ENCODE measurements around the gene ZNF316.
"Not testable (repeated sequence)": the region's sequence is repeated elsewhere in the genome, so short reads cannot be mapped to it uniquely, and the experiment has no call there.

The ZNF316 gene

DNA sequence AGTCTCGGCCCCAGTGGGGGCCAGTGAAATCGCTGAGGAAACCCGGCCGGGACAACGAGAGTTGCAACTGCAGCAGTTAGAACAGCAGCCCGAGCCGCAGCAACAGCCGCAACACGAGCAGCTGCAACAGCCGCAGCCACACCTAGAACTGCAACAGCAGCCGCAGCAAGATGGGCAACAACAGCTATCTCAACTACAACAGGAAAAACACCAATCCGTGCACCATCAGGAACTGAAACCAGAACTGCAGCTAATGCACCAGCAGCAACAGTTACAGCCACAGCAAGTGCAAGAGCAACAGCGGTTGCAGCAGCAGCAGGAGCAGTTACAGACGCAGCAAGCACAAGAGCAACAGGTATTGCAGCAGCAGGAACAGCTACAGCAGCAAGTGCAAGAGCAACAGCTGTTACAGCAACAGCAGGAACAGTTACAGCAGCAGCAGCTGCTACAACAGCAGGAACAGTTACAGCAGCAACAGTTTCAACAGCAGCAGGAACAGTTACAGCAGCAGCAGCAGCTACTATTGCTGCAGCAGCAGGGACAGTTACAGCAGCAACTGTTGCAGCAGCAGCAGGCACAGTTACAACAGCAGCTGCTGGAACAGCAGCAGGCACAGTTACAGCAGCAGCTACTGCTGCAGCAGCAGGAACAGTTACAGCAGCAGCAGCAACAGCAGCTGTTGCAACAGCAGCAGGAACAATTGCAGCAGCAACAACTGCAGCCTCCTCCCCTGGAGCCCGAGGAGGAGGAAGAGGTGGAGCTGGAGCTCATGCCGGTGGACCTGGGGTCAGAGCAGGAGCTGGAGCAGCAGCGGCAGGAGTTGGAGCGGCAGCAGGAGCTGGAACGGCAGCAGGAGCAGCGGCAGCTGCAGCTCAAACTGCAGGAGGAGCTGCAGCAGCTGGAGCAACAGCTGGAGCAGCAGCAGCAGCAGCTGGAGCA lies 15.7 kb upstream of the ZNF316 start:
- no peak for DNase-seq (ENCODE audit: low spot score)

DNA sequence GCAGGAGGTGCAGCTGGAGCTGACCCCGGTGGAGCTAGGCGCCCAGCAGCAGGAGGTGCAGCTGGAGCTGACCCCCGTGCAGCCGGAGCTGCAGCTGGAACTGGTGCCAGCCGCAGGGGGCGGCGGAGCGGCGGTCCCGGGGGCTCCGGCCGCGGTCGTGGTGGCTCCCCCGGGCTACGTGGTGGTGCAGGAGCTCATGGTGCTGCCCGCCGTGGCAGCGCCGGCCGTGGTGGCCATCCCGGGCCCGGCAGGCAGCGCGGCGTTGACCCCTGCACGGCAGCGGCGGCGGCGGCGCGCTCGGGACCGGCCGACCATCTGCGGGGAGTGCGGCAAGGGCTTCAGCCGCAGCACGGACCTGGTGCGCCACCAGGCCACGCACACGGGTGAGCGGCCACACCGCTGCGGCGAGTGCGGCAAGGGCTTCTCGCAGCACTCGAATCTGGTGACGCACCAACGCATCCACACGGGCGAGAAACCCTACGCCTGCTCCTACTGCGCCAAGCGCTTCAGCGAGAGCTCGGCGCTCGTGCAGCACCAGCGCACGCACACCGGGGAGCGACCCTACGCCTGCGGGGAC lies 14.9 kb upstream of the ZNF316 start:
- DNase-seq (ENCODE audit: low spot score) = no peak

DNA sequence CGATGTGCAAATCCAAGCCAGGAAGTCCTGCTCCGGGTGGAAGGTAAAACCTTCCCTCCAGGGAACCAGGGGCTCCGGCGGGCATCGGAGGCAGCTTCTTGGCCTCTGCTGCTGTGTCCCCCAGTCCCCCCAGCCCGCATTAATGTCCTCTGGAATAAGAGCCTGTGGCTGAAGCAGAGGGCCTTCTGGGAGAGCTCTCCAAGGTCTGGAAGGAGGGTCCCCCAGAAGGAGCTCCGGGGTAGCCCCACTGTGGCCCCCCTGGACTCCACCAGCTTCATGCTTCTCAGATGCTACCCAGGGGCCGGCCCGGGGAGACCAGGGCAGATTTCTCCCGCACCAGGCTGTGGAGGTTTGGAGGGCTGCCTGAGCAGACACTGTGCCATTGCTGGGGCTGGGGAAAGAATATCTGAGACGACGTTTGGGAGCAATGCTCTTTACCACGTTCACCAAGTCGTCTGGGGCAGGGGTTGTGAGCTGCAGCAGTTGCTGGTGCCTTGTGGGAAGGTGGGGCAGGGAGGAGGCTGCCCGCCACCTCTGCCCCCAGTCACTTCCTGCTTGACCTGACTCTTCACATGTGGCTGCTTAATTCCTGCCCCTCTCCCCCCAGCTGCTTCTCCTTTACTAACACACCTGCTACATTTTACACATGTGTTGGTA lies 13.4 kb upstream of the ZNF316 start:
- no peak for DNase-seq (ENCODE audit: low spot score)

DNA sequence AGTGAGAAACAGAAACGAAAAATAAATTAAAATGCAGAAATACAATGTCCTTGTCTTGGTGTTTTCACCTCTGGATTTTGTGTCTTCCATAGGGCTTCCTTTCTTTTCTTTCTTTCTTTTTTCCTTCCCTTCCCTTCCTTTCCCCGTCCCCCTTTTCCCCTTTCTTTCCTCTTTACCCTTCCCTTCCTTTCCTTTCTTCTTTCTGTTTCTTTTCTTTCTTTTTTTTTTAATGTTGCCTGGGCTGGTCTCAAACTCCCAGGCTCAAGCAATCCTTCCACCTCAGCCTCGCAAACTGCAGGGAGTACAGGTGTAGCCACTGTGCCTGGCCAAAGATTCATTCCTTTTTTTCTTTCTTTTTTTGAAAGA lies 12.9 kb upstream of the ZNF316 start:
- no peak for DNase-seq (ENCODE audit: low spot score)

DNA sequence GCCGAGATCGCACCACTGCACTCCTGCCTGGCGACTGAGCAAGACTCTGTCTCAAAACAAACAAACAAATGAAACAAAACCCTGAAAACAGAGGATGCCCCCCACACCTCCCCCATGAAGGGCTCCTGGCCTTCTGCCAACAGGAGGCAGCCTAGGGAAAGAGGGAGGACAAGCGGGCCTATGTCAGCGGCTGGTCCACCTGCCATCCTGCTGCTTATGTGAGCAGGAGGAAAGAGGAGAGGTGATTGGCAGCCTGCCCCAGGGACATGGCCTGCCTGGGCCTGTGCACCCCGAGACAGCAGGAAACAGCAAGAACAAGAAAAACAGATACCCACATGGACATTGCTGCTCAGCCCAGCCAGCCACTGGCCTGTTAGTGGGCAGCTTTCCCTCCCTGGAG lies 9.1 kb upstream of the ZNF316 start:
- no peak for DNase-seq (ENCODE audit: low spot score)

DNA sequence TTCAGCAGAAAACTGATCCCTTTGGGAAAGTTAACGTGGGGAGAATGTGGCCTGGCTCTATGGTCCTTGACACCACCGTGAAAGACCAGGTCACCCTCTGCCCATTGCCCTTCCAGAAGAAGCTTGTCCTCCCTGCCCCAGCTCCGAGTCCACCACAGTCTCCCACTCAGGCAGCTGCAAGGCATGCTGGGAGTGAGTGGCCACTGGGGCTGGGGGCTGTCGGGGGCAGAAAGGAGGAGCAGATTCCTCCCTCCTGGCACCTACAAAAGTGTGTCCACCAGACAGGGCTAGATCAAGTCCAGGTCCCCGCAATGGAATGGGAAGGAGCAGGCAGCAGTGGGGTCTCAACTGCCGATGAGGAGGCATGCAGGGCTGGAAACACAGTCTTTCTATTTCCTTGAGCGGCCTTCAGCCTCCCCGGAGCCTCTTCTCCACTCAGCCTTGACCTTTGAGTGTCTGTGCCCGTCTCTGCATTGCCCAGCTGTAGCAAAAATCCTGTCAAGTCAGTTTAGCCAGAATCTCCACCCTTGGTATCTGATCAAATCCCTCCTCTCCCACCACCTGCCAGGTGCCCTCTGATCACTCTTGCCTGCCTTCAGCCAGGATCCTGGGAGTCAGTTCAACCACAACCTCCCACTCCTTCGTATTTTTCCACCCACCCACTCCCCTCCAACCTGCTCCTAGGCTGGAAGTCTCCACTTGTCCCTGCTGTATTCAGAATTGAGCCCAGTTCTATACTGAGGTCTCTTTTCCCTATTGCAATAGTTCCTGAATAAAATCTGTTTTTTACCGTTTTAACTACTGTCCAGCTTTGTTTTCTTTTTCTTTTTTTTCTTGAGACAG lies 6.9 kb upstream of the ZNF316 start:
- DNase-seq (ENCODE audit: low spot score) = no peak

DNA sequence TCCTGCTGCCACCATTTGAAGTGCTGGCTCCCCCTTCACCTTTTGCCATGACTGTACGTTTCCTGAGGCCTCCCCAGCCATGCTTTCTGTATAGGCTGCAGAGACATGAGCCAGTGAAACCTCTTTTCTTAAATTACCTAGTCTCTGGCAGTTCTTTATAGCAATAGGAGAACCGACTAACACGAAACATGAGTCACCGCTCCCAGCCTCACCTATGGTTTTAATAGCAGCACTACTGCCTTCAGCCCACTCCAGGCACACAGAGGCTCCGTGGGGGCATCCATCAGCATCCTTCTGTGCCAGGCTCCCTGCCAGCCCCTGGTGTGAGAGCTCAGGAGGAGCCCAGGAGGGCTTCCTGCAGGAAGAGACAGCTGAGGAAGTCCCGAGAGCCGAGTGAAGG lies 5.5 kb upstream of the ZNF316 start:
- DNase-seq (ENCODE audit: low spot score) = no peak

DNA sequence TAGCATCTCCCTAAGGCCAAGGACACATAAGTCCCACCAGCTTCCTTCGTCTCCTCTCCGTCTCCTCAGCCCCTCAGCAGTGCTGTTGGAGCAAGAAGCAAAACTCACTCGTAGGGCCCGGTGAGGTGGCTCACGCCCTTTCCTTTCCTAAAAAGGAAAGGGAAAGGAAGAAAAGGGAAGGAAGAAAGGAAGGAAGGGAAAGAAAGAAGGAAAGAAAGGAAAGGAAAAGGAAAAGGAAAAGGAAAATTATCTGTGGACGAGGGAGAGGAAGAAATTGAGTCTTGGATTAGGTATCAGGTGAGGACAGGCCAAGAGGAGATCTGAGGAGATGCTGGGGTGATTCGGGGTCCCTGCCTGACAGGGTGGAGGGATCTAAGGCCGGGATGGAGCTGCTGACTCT lies 3.1 kb upstream of the ZNF316 start:
- DNase-seq (ENCODE audit: low spot score) = no peak

DNA sequence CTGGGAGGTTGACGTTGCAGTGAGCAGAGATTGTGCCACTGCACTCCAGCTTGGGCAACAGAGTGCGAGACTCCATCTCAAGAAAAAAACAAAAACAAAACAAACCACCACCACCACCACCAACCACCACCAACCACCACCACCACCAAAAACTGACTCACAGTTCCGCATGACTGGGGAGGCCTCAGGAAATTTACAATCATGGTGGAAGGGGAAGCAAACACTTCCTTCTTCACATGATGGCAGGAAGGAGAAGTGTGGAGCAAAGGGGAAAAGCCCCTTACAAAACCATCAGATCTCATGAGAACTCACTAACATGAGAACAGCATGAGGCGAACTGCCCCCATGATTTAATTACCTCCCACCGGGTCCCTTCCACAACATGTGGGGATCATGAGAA lies 2.1 kb upstream of the ZNF316 start:
- not testable (repeated sequence) for DNase-seq (ENCODE audit: low spot score)

DNA sequence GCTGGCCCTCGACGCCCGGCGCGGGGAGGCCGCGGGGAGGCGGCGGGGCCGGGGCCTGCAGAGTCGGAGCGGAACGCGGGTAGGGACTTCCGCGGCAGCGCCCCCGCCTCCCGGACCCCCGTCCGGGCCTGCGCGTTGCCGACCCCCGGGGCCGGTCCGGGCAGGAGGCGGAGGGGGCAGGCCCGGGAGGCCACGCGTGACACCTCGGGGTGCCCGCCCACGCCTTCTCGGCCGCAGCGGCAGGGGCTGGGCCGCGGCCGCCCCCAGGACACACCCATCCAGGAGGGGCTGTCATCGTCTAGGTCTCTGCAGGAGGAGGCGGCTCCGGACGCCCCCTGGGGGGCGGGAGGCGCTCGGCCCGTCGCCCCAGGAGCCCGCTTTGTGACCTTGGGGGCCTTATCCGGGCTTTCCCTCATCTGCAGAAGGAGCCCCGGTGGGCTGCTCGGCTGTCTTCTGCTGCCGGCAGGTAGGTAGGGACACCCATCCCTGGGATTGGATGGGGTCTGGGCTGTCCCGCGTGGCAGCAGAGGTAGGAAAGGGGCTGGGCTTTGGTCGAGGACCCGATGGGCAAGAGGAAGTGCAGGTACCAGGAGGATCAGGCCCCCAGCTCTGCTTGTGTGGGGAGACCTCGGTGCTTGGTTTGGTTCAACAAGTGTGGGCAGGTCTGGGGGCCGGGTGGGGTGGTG lies 569 bp downstream of the ZNF316 start:
- no peak for DNase-seq (ENCODE audit: low spot score)

DNA sequence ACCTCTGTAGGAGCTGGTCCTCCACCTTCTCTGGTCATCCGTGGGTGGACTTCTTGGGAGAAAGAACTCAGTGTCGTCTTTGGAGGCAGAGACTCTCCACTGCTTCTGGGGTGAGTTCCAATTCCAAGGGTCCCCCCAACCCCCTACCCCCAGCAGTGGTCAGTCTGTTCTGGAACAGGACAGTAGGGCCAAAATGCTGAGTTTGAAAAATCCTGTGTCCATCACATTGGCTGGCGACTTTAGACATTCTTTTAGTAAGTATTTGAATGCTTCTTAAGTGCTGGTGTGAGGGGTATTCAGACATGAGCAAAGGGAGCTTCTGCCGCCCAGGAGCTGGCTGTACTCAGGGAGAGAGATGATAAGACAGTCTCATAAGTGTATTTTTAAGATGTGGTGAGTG lies 1.9 kb downstream of the ZNF316 start:
- DNase-seq (ENCODE audit: low spot score) = no peak

DNA sequence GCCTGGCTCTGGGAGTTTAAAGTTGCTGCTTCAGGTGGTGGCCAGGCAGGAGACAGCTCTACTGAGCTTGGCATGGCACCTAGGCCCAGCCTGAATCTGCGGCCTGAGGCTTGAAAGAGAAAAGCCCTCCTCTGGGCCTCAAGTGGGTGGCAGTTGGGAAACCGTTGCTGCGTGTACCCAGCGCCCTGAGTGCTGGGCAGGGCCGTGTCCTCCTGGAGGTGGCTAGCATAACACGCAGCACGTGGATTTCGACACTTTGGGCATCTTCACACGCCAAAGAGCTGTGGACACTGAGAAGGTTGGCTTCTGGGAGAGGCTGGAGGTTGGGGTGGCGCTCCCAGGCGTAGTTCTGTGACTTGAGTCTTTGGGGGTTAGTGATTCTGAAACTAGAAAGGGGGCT lies 2.5 kb downstream of the ZNF316 start:
- no peak for DNase-seq (ENCODE audit: low spot score)

DNA sequence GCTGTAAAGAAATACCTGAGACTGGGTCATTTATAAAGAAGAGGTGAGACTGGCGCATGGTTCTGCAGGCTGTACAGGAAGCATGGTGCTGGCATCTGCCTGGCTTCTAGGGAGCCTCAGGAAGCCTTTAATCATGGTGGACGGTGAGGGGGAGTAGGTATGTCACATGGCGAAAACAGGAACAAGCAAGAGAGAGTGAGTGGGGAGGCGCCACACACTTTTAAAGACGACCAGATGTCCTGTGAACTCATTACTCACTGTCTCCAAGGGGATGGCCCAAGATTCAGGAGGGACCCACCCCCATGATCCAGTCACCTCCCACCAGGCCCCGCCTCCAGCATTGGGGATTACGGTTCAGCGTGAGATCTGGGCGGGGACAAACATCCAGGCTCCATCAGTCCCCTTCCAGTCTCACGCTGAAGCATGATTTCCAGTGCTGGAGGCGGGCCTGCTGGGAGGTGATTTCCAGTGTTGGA lies 3.2 kb downstream of the ZNF316 start:
- peak; percentile 9 for DNase-seq (ENCODE audit: low spot score)

DNA sequence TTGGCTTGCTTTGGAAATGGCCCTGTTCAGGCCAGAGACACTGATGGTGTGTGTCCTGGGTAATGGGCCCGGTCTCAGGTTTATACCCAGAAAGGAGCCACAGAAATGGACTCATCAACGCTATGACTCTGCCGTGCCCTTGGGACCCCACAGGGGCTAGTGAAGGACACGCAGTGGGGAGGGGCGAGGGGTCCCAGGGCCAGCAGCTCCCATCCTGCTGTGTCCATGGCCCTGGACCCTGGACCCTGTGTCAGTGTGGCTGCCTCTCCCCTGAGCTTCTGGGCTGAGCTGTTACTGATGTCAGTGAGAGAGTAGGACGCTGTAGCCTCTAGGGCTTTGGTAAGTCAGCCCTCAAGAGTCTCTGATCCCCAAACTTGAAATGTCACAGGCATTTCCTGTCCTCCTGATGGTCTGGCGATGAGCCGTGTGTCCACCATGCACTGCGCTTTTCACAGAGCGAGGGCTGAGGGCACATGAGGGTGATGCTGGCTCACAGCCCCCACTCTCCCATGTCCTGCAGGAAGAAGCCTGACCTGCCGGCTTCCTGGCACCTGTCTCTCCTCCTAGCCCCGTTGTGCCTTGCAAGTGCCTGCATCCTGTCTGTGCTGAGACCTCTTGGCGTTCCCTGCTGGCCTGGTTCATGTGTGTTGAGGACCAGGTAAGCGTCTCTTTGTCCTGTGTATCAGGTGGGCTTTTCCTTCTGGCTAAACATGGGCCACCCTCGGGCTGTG lies 4.4 kb downstream of the ZNF316 start:
- no peak for DNase-seq (ENCODE audit: low spot score)

DNA sequence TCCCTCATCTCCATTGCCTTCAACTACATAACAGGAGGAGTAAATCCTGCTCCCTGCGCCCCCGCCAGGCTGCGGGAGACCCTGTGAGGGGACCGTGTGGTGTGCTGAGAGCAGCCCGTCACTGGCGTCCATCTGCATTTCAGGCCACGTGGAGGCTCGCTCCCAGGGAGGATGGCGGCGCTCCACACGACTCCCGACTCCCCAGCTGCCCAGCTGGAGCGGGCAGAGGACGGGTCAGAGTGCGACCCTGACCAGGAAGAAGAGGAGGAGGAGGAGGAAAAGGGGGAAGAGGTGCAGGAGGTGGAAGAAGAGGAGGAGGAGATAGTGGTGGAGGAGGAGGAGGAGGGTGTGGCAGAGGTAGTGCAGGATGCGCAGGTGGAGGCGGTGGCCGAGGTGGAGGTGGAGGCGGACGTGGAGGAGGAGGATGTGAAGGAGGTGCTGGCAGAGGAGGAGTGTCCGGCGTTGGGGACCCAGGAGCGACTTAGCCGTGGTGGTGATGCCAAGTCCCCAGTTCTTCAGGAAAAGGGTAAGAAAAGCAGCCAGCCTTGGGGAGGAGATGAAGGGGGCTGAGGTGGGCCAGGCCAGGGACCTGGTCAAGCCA lies 5.2 kb downstream of the ZNF316 start:
- no peak for DNase-seq (ENCODE audit: low spot score)

DNA sequence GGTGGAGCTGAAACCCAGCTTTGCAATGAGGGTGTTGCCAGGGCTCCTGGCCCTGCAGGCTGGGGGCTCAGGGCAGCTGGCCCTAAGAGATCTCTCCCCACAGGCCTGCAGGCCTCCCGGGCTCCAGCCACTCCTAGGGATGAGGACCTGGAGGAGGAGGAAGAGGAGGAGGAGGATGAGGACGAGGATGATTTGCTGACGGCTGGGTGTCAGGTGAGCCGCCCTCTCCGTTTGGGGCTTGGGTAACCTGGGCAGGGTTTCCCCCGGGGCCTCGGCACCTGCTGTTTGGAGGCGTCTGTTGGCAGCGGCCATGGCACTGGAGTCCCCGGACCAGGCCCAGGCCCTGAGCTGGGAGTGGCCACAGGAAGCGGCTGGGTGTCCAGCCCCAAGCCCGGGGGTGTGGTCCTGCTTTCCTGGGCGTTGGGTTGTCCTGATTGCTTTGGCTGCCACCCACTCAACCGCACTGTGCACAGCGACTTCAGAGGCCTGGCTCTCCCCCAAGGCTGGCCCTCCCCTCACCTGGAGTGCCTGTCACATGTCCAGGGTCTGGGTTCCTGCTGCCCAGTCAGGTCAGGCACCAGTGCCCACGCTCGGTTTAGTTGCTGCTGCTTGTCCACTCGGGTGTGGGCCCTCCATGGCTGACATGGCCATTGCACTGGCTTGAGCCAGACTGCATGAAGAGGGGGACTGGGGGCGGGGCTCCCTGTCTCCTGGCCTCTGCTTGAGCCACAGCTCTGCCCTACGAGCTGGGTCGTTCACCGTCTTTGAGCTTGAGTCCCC lies 5.9 kb downstream of the ZNF316 start:
- DNase-seq (ENCODE audit: low spot score) = no peak

DNA sequence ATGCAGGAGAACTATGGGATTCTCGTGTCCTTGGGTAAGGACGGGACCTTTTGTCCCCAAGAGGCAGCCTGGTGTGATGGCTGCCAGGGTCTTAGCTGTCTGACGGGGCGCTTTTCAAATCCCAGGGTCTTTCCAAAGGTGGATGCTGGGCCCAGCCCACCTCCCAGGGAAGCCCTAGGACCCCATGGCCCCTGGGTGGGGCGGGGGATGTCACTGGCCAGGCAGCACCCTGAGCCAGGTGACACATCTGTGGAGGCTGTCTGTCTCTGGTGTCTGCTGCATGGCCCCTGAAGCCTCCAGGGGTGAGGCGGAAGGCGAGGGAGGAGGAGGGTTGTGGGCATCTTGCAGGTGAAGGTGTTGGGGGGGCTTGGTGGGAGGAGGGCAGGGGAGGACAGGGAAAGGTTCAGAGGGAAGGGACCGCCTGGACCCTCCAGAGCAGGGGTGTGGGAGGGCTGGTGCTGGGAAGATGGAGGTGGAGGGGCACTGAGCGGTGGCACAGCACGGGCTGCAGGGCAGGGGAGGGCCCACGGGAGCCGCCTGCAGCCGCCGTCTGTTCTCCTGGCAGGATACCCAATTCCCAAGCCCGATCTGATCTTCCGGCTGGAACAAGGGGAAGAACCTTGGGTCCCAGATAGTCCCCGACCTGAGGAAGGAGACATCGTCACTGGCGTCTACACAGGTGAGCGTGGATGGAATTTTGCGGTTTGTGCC lies 7.0 kb downstream of the ZNF316 start:
- no peak for DNase-seq (ENCODE audit: low spot score)

DNA sequence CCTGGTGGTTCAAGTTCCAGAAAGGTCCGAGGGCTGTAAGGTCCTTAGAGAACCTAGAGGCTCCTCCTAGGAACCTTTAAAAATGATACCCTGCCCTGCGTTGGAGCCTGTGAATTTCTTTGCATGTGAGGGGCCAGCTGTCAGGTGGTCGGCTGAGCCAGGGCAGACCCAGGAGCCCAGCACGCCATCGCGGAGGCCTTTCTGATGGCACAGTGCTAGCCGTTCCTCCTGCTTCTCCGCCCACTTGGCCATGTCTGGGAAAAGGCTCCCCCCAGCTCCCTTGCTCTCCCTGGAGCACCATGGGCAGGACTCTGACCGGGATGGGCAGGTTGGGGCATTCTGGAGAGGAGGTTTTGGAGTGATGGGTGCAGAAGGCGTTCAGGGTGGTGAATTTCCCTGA lies 7.6 kb downstream of the ZNF316 start:
- no peak for DNase-seq (ENCODE audit: low spot score)

DNA sequence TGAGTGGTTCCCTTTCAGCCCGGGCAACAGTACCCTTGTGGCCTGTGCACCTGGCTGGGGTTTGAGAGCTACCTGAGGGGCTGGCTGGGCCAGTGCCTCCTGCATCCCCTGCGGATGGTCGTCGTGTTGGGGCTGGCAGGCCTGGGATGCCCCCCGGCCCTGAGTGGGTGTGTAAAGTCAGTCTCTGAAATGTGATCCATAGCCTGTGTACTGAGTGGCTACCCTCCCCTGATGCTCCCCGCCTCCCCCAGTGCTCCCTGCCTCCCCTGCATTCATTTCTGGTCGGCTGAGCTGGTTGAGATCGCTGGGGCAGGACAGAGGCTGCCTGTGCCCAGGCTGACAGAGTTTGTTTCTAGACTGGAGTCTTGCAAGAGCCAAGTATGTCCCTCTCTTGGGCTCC lies 9.3 kb downstream of the ZNF316 start:
- DNase-seq (ENCODE audit: low spot score) = no peak

All from kidney capillary endothelial cell (primary cell).